ENCODE results near the gene PAPOLB. TPM values are rescaled to one million over a fixed set of nuclear protein-coding genes. Genes with fewer than 3 reads are reported as not detected.
A peak's percentile ranks its signal among the peaks of the same experiment; 100 is the strongest.
"Not testable (repeated sequence)": the region's sequence is repeated elsewhere in the genome, so short reads cannot be mapped to it uniquely, and the experiment has no call there.

Gene PAPOLB
- 2.2 TPM for total RNA-seq
- 0.04 TPM for polyA plus RNA-seq

DNA sequence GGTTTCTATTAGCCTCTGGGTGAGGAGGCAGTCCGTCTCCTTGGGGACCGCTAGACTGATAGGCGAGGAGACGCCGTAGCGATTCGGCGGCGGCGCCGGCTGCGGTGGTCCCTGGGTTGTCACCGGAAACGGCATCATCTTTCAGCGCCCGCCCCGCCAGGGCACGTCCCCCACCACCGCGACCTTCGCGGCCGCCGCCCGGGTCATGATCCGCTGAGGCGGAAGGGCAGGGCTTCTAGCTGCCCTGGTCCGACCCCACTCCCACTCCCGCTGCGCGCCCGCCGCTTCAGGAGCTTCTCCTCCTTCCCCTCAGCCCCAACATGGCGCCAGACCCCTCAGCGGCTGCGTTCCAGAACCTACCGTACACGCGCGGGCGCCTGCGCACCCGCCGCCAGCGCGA, at the start of gene PAPOLB:
PAPOLB (minus strand) TSS at position 358 of the 400 bp plus-strand sequence; CDS start at position 138, 220 bp downstream.
- Histone ChIP-seq H3K27ac (ENCODE audit: low read depth) (no peak within 1 kb of the TSS), H3K36me3 (ENCODE audit: insufficient read depth) (no peaks in the 10 kb centered on the region), H3K4me1 (ENCODE audit: insufficient read depth) (no peaks in the 10 kb centered on the region), H3K4me3 (ENCODE audit: low read depth, low read length) (peak within 1 kb of the TSS; percentile 24)
- no peak for DNase-seq (ENCODE audit: extremely low spot score)
- 26% methylated on average over 46 of the region's 46 CpGs for WGBS

DNA sequence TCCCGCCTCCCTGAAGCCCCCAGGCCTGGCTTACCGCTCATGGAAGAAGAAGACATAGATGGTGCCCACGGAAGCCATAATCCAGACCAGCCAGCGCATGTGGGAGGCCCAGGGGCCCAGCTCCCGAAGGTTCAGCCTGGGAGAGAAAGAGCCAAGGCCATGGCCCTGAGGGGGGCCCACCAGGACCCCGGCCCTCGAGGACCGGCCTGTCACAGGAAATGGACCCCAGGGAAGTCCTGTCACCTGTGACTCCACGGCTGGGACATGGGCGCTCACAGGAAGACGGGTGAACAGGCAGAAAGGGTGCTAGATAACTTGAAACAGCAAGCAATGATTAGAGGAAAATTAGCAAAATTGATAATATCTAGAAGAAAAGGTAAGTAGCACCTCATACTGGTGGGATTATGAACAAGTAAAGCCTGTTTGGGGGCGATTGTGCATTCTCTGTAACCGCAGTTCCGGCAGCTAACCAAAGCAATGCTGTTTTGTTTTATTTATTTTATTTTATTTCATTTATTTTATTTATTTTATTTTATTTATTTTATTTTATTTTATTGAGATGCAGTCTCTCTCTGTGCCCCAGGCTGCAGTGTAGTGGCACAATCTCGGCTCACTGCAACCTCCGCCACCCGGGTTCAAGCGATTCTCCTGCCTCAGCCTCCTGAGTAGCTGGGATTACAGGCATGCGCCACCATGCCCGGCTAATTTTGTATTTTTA, 49.4 kb upstream of the PAPOLB start:
- Histone ChIP-seq H3K36me3 (ENCODE audit: insufficient read depth) (no peaks in the 10 kb centered on the region), H3K4me1 (ENCODE audit: insufficient read depth) (no peaks in the 10 kb centered on the region), H3K4me3 (ENCODE audit: low read depth, low read length) (no peak overlapping the region), H3K27ac (ENCODE audit: low read depth) (no peak overlapping the region)
- DNase-seq (ENCODE audit: extremely low spot score): no peak
- 89% methylated on average over 20 of the region's 20 CpGs for WGBS

DNA sequence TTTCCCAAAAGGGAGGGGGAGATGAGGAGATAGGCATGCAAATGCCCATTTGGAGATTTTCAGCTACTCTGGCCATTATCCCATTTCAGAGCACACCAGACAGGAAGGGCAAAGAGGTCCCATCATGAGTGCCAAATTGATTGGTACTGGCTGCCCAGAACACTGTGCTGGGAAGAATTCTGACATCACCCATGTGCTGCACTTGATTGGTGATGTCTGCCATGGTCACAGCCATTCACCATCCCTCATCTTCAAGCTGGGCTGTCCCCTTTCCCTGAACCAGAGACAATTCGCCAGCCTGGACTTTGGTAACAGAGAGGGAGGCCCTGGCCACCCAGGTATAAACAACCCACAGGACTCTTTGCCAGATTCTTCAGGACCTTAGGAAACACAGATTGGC, 44.9 kb upstream of the PAPOLB start:
- Histone ChIP-seq H3K36me3 (ENCODE audit: insufficient read depth) (no peaks in the 10 kb centered on the region), H3K27ac (ENCODE audit: low read depth) (no peak overlapping the region), H3K4me3 (ENCODE audit: low read depth, low read length) (no peak overlapping the region), H3K4me1 (ENCODE audit: insufficient read depth) (no peaks in the 10 kb centered on the region)
- WGBS: 88% methylated on average over 1 of the region's 1 CpG
- no peak for DNase-seq (ENCODE audit: extremely low spot score)

DNA sequence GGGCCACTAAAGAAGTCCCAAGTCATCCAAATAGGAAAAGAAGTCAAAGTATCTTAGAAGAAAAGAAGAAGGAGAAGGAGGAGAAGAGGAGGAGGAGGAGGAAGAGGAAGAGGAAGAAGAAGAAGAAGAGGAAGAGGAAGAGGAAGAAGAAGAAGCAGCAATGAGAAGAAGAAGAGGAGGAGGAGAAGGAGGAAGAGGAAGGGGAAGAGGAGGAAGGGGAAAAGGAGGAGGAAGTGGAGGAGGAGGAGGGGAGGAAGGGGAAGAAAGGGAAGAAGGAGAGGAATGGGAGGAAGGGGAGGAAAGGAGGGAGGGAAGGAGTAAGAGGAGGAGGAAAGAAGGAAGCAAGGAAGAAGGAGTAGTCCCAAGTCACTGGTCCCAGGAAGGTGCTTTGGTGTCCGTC, 43.3 kb upstream of the PAPOLB start:
- no peaks in the 10 kb centered on the region for H3K4me1 ChIP-seq (ENCODE audit: insufficient read depth)
- DNase-seq (ENCODE audit: extremely low spot score): no peak
- WGBS: 56% methylated on average over 1 of the region's 1 CpG
- no peak overlapping the region for H3K27ac ChIP-seq (ENCODE audit: low read depth)
- H3K4me3 ChIP-seq (ENCODE audit: low read depth, low read length): no peak overlapping the region
- H3K36me3 ChIP-seq (ENCODE audit: insufficient read depth): no peaks in the 10 kb centered on the region

DNA sequence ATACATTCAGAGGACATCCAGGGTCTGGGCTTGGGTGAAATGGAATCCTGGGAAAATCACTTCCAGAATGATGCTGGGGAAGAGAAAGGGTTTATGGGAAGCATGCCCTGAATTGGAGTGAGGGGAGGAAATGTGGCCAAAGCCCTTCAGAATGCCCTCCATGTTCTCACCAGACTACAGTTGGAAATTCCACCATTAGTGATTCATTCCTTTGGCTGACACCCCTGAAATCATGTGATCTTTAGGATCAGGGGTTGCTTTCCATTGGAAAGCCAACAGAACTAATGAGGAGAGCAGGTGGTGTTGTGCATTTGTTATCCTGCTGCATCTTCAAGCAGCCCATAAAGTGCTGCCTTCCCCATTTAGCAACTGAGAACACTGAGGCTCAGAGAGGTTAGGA, 42.5 kb upstream of the PAPOLB start:
- no peak for DNase-seq (ENCODE audit: extremely low spot score)
- H3K36me3 ChIP-seq (ENCODE audit: insufficient read depth): no peaks in the 10 kb centered on the region
- no peak overlapping the region for H3K4me3 ChIP-seq (ENCODE audit: low read depth, low read length)
- H3K4me1 ChIP-seq (ENCODE audit: insufficient read depth): no peaks in the 10 kb centered on the region
- no peak overlapping the region for H3K27ac ChIP-seq (ENCODE audit: low read depth)

DNA sequence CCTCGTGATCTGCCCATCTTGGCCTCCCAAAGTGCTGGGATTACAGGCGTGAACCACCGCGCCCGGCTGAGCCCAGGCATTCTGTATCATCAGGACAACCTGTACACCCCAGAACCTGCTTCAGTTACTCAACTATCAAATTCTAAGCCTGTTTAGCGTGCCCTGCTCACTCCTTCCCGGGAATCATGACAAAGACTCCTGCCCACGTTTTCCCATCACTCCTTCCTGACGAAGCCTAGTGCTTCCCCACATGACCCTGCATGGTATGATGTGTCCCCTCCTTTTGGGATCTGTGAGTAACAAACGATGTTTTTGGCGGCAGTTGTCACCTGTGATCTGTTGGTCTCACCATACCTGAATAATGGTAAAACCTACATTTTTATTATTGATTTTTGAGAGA, 33.9 kb upstream of the PAPOLB start:
- H3K4me1 ChIP-seq (ENCODE audit: insufficient read depth): no peaks in the 10 kb centered on the region
- no peaks in the 10 kb centered on the region for H3K36me3 ChIP-seq (ENCODE audit: insufficient read depth)
- no peak for DNase-seq (ENCODE audit: extremely low spot score)
- H3K4me3 ChIP-seq (ENCODE audit: low read depth, low read length): no peak overlapping the region
- H3K27ac ChIP-seq (ENCODE audit: low read depth): no peak overlapping the region
- WGBS: 86% methylated on average over 11 of the region's 11 CpGs

DNA sequence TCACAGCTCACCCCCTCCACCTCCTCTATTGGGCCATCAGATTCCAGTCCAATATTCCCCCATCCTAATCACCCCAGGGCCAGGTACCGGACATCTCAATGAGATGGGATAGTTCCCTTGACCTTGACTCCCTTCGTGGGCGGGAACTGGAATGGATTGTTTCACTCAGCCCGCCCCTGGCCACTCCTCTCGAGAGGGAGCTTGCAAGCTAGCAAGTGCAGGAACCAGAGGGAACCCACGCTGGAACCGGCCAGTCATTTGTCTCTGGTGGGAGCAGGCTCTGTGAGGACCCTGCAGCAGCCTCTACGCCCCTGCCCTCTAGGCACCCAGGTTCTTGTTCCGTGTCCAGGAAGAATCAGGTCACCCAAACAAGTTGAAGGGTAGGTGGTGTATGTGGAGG, 32.7 kb upstream of the PAPOLB start:
- H3K36me3 ChIP-seq (ENCODE audit: insufficient read depth): no peaks in the 10 kb centered on the region
- 84% methylated on average over 9 of the region's 9 CpGs for WGBS

DNA sequence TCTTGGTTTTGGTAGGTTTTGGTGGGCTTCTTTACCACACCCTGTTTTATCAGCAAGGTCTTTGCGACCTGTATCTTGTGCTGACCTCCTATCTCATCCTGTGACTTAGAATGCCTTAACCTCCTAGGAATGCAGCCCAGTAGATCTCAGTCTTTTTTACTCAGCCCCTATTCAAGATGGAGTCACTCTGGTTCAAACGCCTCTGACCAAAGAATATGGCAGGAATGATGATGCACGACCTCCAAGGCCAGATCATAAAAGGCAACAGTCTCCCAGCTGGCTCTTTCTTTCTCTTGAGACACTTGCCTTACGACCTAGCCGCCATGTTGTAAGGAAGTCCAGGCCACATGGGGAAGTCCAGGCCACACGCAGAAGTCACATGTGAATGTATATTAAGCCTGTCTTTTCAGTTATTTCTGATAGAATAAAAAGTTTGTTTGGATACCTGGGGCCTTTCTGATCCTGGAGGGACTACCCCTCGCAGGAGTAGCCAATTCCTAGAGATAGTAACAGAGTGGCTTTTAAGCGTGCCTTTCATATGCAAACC, 32.2 kb upstream of the PAPOLB start:
- no peak overlapping the region for H3K27ac ChIP-seq (ENCODE audit: low read depth)
- WGBS: 83% methylated on average over 8 of the region's 8 CpGs
- no peak overlapping the region for H3K4me3 ChIP-seq (ENCODE audit: low read depth, low read length)
- no peaks in the 10 kb centered on the region for H3K4me1 ChIP-seq (ENCODE audit: insufficient read depth)
- no peaks in the 10 kb centered on the region for H3K36me3 ChIP-seq (ENCODE audit: insufficient read depth)
- DNase-seq (ENCODE audit: extremely low spot score): no peak

More for the DNA sequence above, 32.7 kb upstream of the PAPOLB start:
- H3K27ac ChIP-seq (ENCODE audit: low read depth): no peak overlapping the region
- no peak for DNase-seq (ENCODE audit: extremely low spot score)
- no peaks in the 10 kb centered on the region for H3K4me1 ChIP-seq (ENCODE audit: insufficient read depth)
- H3K4me3 ChIP-seq (ENCODE audit: low read depth, low read length): no peak overlapping the region

DNA sequence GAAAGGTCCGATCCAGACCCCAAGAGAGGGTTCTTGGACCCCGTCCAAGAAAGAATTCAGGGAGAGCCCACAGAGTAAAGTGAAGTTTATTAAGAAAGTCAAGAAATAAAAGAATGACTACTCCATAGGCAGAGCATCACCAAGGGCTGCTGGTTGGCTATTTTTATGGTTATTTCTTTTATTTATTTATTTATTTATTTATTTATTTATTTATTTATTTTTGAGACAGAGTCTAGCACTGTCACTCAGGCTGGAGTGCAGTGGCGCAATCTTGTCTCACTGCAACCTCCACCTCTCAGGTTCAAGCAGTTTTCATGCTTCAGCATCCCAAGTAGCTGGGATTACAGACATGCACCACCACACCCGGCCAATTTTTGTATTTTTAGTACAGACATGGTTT, 31.4 kb upstream of the PAPOLB start:
- not testable (repeated sequence) for H3K27ac ChIP-seq (ENCODE audit: low read depth); DNase-seq (ENCODE audit: extremely low spot score); H3K36me3 ChIP-seq (ENCODE audit: insufficient read depth); H3K4me3 ChIP-seq (ENCODE audit: low read depth, low read length); H3K4me1 ChIP-seq (ENCODE audit: insufficient read depth)
- WGBS: 81% methylated on average over 4 of the region's 4 CpGs

DNA sequence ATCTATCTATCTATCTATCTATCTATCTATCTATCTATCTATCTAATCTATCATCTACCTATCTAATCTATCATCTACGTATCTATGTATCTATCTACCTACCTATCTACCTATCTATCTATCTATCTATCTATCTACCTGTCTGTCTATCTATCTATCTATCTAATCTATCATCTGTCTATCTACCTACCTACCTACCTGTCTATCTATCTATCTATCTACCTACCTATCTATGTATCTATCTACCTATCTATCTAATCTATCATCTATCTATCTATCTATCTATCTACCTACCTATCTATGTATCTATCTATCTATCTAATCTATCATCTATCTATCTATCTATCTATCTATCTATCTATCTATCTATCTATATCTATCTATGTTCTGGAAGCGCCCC, 29.7 kb upstream of the PAPOLB start:
- H3K4me1 ChIP-seq (ENCODE audit: insufficient read depth); DNase-seq (ENCODE audit: extremely low spot score); H3K36me3 ChIP-seq (ENCODE audit: insufficient read depth); H3K4me3 ChIP-seq (ENCODE audit: low read depth, low read length); H3K27ac ChIP-seq (ENCODE audit: low read depth): not testable (repeated sequence)
- WGBS: 69% methylated on average over 2 of the region's 2 CpGs

DNA sequence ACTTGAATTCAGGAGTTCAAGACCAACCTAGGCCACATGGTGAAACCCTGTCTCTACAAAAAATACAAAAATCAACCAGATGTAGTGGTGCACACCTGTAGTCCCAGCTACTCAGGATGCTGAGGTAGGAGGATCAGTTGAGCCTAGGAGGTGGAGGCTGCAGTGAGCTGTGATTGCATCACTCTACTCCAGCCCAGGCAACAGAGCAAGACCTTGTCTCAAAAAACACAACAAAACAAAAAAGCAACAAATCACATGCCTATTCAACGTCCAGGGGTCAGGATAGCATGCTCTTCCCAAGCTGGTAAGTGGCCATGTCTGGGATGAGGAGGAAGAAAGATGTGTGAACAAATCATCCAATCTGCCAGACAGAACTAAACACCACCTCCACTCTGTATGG, 27.9 kb upstream of the PAPOLB start:
- H3K4me3 ChIP-seq (ENCODE audit: low read depth, low read length): no peak overlapping the region
- DNase-seq (ENCODE audit: extremely low spot score): no peak
- H3K27ac ChIP-seq (ENCODE audit: low read depth): no peak overlapping the region
- H3K4me1 ChIP-seq (ENCODE audit: insufficient read depth): no peaks in the 10 kb centered on the region
- no peaks in the 10 kb centered on the region for H3K36me3 ChIP-seq (ENCODE audit: insufficient read depth)
- WGBS: 41% methylated on average over 1 of the region's 1 CpG

DNA sequence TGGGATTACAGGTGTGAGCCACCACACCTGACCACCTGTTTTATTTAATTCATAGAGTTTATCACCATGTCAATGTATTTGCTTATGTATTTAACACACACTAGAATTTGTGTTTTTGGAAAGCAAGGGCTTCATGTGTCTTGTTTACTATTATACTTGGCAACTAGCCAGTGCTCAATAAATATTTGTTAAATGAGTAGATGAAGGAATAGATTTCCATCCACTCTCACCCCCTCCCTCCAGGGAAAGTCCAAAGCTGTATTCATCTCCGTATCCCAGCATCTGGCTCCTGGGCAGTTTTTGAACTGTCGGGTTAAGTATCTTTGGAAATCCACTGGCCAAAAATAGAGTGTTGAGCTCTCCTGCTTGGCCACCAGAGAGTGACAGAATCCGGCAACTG, 26.3 kb upstream of the PAPOLB start:
- Histone ChIP-seq H3K27ac (ENCODE audit: low read depth) (no peak overlapping the region), H3K4me1 (ENCODE audit: insufficient read depth) (no peaks in the 10 kb centered on the region), H3K4me3 (ENCODE audit: low read depth, low read length) (no peak overlapping the region), H3K36me3 (ENCODE audit: insufficient read depth) (no peaks in the 10 kb centered on the region)
- WGBS: 46% methylated on average over 3 of the region's 3 CpGs
- no peak for DNase-seq (ENCODE audit: extremely low spot score)

DNA sequence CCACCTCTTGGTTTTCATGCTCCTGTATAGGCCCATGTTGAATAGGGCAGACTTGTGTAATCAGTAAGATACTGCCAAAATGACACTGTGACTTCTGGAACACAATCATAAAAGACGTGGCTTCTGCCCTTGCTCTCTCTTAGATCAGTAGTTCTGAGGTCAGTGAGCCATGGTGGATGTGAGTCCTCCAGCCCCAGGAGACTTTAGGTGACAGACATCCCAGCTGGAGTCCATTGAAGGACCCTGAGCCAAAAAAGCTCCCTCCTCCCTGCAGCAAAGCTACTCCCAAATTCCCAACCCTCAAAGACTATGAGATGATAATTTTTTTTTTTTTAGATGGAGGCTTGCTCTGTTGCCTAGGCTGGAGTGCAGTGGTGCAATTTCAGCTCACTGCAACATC, 24.8 kb upstream of the PAPOLB start:
- no peaks in the 10 kb centered on the region for H3K36me3 ChIP-seq (ENCODE audit: insufficient read depth)
- WGBS: 59% methylated on average over 1 of the region's 1 CpG
- H3K4me3 ChIP-seq (ENCODE audit: low read depth, low read length): no peak overlapping the region
- H3K27ac ChIP-seq (ENCODE audit: low read depth): no peak overlapping the region
- DNase-seq (ENCODE audit: extremely low spot score): no peak
- no peaks in the 10 kb centered on the region for H3K4me1 ChIP-seq (ENCODE audit: insufficient read depth)

DNA sequence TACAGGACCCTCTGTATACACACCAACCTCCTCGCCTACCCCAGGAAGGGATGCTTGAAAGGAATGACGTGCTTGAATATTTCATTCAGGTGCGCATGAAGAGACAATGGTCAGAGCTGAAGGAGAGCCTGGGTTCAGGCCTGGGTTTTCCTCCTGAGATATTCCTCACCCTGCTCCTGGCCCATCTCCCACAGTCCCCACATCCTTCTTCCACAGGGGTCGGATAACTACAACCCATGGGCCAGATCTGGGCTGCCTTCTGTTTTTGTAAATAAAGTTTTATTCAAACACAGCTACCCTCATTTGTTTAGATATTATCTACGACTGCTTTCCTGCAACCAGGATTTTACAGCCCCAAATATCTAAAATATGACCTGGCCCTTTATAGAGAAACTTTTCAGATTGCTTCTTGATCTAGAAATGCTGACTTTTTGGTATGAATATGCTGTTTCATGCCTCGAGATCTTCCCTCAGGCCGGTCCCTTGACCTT, 23.5 kb upstream of the PAPOLB start:
- no peak overlapping the region for H3K4me3 ChIP-seq (ENCODE audit: low read depth, low read length)
- WGBS: 88% methylated on average over 7 of the region's 7 CpGs
- no peaks in the 10 kb centered on the region for H3K4me1 ChIP-seq (ENCODE audit: insufficient read depth)
- no peaks in the 10 kb centered on the region for H3K36me3 ChIP-seq (ENCODE audit: insufficient read depth)
- no peak for DNase-seq (ENCODE audit: extremely low spot score)
- no peak overlapping the region for H3K27ac ChIP-seq (ENCODE audit: low read depth)

Measured in urinary bladder (tissue), 4 donors.